ENCODE results near the gene RGL1. TPM values are rescaled to one million over a fixed set of nuclear protein-coding genes. Genes with fewer than 3 reads are reported as not detected.

RGL1 gene
- total and polyA plus RNA-seq, 2 donors (not counting 3 experiments of a cell fraction or from before 2014, with no cell fraction given): 19.8 to 35.3 TPM

DNA sequence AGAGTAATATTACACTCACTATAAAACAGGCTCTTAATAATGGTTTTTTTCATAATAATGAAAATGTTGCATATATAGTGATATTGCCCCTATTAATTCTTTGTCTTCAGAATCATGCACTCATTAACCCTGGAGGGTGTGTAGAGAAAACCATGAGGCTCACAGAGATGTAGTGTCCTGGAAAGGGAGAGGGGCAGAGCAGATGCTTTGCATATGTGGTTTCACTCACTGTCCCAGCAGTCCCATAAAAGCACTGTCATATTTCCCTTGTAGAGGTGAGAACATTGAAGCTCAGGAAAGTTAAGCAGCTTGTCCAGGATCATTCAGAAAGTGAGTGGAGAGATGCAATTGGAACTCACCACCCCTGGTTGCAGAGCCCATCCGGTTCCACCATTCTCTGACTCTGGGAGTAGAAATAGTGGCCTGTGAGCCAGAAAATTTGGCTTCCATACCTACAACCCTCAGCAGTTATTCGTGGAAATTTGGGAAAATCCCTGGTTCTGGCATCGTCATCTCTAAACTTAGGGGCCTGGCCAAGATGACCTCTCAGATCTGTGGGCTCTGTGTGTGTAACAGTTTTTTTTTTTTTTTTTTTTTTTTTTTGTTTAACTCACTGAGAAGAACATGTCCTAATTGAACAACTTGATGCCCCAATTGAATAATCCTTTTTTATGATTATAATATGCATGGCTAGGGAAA, 86.4 kb downstream of the RGL1 start:
- H3K9me1 ChIP-seq (replicated peaks; ENCODE audit: control insufficient read depth, extremely low read depth, insufficient read depth, low read length): no peaks in the 10 kb centered on the region
- intact Hi-C loops (cut with micrococcal nuclease) (no loop called here), dilution Hi-C loops (cut with MboI; ENCODE audit: extremely low pct_ligation_motif_present, low sequenced_read_pairs) (no loop called here)
- no peak overlapping the region for H3K9ac ChIP-seq (replicated peaks; ENCODE audit: extremely low read depth, insufficient read depth, low read length)
- H3K36me3 ChIP-seq (ENCODE audit: control insufficient read depth in 2 of 2, extremely low read depth in 1 of 2, insufficient read depth in 2 of 2, low read length in 2 of 2): peaks cover 7 to 11% of the 10 kb centered on the region in 2 experiments
- H3K4me3 ChIP-seq (replicated peaks in 1 of 3; ENCODE audit: insufficient read depth in 1 of 3, low read depth in 1 of 3, low read length in 3 of 3): no peak overlapping the region
- no peaks in the 10 kb centered on the region for H4K20me1 ChIP-seq (replicated peaks; ENCODE audit: control insufficient read depth, extremely low read depth, insufficient read depth, low read length)
- H2AFZ ChIP-seq (ENCODE audit: low read depth, low read length): no peak overlapping the region
- ChIA-PET CTCF (no interaction called here), POLR2A (interaction anchor here (0.6 kb wide), 1 partner anchor 143 kb away, joined by 10 read pairs; no protein-coding TSS in a partner anchor)
- H3K4me1 ChIP-seq (ENCODE audit: control insufficient read depth, extremely low read depth, insufficient read depth, low read length): peaks cover 26% of the 10 kb centered on the region
- FAIRE-seq: no peak
- no peaks in the 10 kb centered on the region for H3K79me2 ChIP-seq (ENCODE audit: control insufficient read depth, insufficient read depth, low read length)
- no peak overlapping the region for H3K27ac ChIP-seq (ENCODE audit: insufficient read depth, low read depth, low read length)
- DNase-seq (ENCODE audit: low read depth, low spot score): no peak
- H3K4me2 ChIP-seq (ENCODE audit: insufficient read depth, low read length): no peak overlapping the region
- no peaks in the 10 kb centered on the region for H3K9me3 ChIP-seq (replicated peaks; ENCODE audit: control insufficient read depth, insufficient read depth, low read length)
- TF ChIP-seq MYC (IDR thresholded peaks at IDR 0.05; ENCODE audit: low read depth, low read length): no peak
- no peak for TF ChIP-seq POLR2A (IDR thresholded peaks at IDR 0.05; ENCODE audit: low read depth, low read length)
- no peak for TF ChIP-seq EZH2 (IDR thresholded peaks at IDR 0.05; ENCODE audit: borderline replicate concordance, low read depth, low read length, severe bottlenecking)
- TF ChIP-seq, protein P1, sequence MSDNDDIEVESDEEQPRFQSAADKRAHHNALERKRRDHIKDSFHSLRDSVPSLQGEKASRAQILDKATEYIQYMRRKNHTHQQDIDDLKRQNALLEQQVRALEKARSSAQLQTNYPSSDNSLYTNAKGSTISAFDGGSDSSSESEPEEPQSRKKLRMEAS (IDR thresholded peaks at IDR 0.05; ENCODE audit: insufficient read depth, insufficient read length): no peak
- no peak for TF ChIP-seq GATA2 (IDR thresholded peaks at IDR 0.05; ENCODE audit: insufficient read depth, insufficient read length, low read depth, low read length)
- TF ChIP-seq, protein P2, sequence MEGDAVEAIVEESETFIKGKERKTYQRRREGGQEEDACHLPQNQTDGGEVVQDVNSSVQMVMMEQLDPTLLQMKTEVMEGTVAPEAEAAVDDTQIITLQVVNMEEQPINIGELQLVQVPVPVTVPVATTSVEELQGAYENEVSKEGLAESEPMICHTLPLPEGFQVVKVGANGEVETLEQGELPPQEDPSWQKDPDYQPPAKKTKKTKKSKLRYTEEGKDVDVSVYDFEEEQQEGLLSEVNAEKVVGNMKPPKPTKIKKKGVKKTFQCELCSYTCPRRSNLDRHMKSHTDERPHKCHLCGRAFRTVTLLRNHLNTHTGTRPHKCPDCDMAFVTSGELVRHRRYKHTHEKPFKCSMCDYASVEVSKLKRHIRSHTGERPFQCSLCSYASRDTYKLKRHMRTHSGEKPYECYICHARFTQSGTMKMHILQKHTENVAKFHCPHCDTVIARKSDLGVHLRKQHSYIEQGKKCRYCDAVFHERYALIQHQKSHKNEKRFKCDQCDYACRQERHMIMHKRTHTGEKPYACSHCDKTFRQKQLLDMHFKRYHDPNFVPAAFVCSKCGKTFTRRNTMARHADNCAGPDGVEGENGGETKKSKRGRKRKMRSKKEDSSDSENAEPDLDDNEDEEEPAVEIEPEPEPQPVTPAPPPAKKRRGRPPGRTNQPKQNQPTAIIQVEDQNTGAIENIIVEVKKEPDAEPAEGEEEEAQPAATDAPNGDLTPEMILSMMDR (IDR thresholded peaks at IDR 0.05; ENCODE audit: extremely low read depth in 1 of 2, insufficient read depth in 1 of 2, low read depth in 1 of 2, low read length in 2 of 2): no peak
- no peak for TF ChIP-seq POLR2AphosphoS5 (IDR thresholded peaks at IDR 0.05; ENCODE audit: insufficient read depth, low read depth, low read length)
- TF ChIP-seq JUN (IDR thresholded peaks at IDR 0.05; ENCODE audit: borderline replicate concordance, insufficient read depth, insufficient read length, low read depth): no peak
- no peak for TF ChIP-seq FOS (IDR thresholded peaks at IDR 0.05; ENCODE audit: borderline replicate concordance, insufficient read depth, low read length)
- no peaks in the 10 kb centered on the region for H3K27me3 ChIP-seq (ENCODE audit: control insufficient read depth in 2 of 2, insufficient read depth in 2 of 2, low read length in 2 of 2)
- no TSS peak for BruUV-seq (replicated peaks)

Measured in endothelial cell of umbilical vein (primary cell).